HG02798 (cell line): ENCODE results near the gene CROCC2.

Experiments
- ATAC-seq: cut with Tn5 transposase; IDR thresholded peaks from one replicate; pipeline ENCODE4 v1.9.1; 2021; ENCODE audit warnings: mild to moderate bottlenecking; ENCODE audit not compliant: unreplicated experiment, poor library complexity

Gene CROCC2

GRCh38 chr2:240953426-240954410 is 47.6 kb downstream of the CROCC2 start:
- no peak for ATAC-seq

- no peak for ATAC-seq
Observed at GRCh38 chr2:240954436-240955305, 48.5 kb downstream of the CROCC2 start.

- no peak for ATAC-seq
Observed at GRCh38 chr2:240955306-240956170, 49.4 kb downstream of the CROCC2 start.

GRCh38 chr2:240956171-240956934 is 50.2 kb downstream of the CROCC2 start:
- ATAC-seq: no peak

- no peak for ATAC-seq
Observed at GRCh38 chr2:240956935-240957655, 51.0 kb downstream of the CROCC2 start.

- no peak for ATAC-seq
Observed at GRCh38 chr2:240957656-240958365, 51.7 kb downstream of the CROCC2 start.

GRCh38 chr2:240958366-240959213 is 52.5 kb downstream of the CROCC2 start:
- no peak for ATAC-seq

GRCh38 chr2:240959214-240959940 is 53.2 kb downstream of the CROCC2 start:
- ATAC-seq: no peak

GRCh38 chr2:240959941-240960308 is 53.8 kb downstream of the CROCC2 start:
- ATAC-seq: no peak

- ATAC-seq: no peak
Observed at GRCh38 chr2:240960309-240960970, 54.3 kb downstream of the CROCC2 start.

GRCh38 chr2:240960971-240961876 is 55.1 kb downstream of the CROCC2 start:
- no peak for ATAC-seq

GRCh38 chr2:240961910-240962299 is 55.8 kb downstream of the CROCC2 start:
- no peak for ATAC-seq

GRCh38 chr2:240962300-240963064 is 56.3 kb downstream of the CROCC2 start:
- no peak for ATAC-seq

GRCh38 chr2:240963065-240963867 is 57.1 kb downstream of the CROCC2 start:
- no peak for ATAC-seq
